ENCODE measurements around the gene SCYL2.

Gene SCYL2

GRCh38 chr12:100372853-100373640 is 106.1 kb downstream of the SCYL2 start:
- no peak overlapping the region for H4K8ac ChIP-seq (ENCODE audit: low read depth, low read length)
- H3K18ac ChIP-seq (ENCODE audit: low read length), result no peak overlapping the region
- no peak overlapping the region for H2BK5ac ChIP-seq (ENCODE audit: low read length)
- no peak overlapping the region for H2AK5ac ChIP-seq (ENCODE audit: low read length)
- H3K9ac ChIP-seq (ENCODE audit: low read length), result no peak overlapping the region
- H2BK120ac ChIP-seq (ENCODE audit: low read depth, low read length), result no peak overlapping the region
- no peaks in the 10 kb centered on the region for H3K79me1 ChIP-seq (ENCODE audit: low read length)
- no peaks in the 10 kb centered on the region for H3K27me3 ChIP-seq (ENCODE audit: insufficient read depth, low read length, poor library complexity)
- H3K27ac ChIP-seq (ENCODE audit: low read depth, low read length), result no peak overlapping the region
- H3K79me2 ChIP-seq (ENCODE audit: control insufficient read depth, insufficient read depth, low read length), result no peaks in the 10 kb centered on the region
- peak; percentile 67 for DNase-seq
- H4K5ac ChIP-seq (ENCODE audit: low read length), result no peak overlapping the region
- H3K56ac ChIP-seq (ENCODE audit: low read length), result no peak overlapping the region
- H2BK15ac ChIP-seq (replicated peaks; ENCODE audit: low read depth), result no peak overlapping the region
- H3K4me2 ChIP-seq (ENCODE audit: low read length), result no peak overlapping the region
- WGBS (ENCODE audit: extremely low coverage, insufficient coverage, low lambda C conversion rate), result no CpG with 5 or more reads among the region's 11 CpGs
- no peak overlapping the region for H3K4me3 ChIP-seq (ENCODE audit: low read length)
- no peak overlapping the region for H3K23ac ChIP-seq (ENCODE audit: low read length)
- no peaks in the 10 kb centered on the region for H3K36me3 ChIP-seq (ENCODE audit: control insufficient read depth, insufficient read depth, low read length)
- no peak overlapping the region for H3K4ac ChIP-seq (ENCODE audit: low read depth, low read length)
- H3K4me1 ChIP-seq (ENCODE audit: control insufficient read depth, low read depth, low read length), result no peaks in the 10 kb centered on the region

- no peak overlapping the region for H2BK5ac ChIP-seq (ENCODE audit: low read length)
- no peaks in the 10 kb centered on the region for H3K27me3 ChIP-seq (ENCODE audit: insufficient read depth, low read length, poor library complexity)
- H4K5ac ChIP-seq (ENCODE audit: low read length), result no peak overlapping the region
- DNase-seq, result no peak
- no peak overlapping the region for H3K4ac ChIP-seq (ENCODE audit: low read depth, low read length)
- no peak overlapping the region for H4K8ac ChIP-seq (ENCODE audit: low read depth, low read length)
- H3K4me1 ChIP-seq (ENCODE audit: control insufficient read depth, low read depth, low read length), result no peaks in the 10 kb centered on the region
- H3K56ac ChIP-seq (ENCODE audit: low read length), result no peak overlapping the region
- WGBS (ENCODE audit: extremely low coverage, insufficient coverage, low lambda C conversion rate), result no CpG with 5 or more reads among the region's 12 CpGs
- H2BK120ac ChIP-seq (ENCODE audit: low read depth, low read length), result no peak overlapping the region
- no peaks in the 10 kb centered on the region for H3K79me1 ChIP-seq (ENCODE audit: low read length)
- H3K4me2 ChIP-seq (ENCODE audit: low read length), result no peak overlapping the region
- no peak overlapping the region for H3K4me3 ChIP-seq (ENCODE audit: low read length)
- no peak overlapping the region for H3K23ac ChIP-seq (ENCODE audit: low read length)
- no peak overlapping the region for H3K9ac ChIP-seq (ENCODE audit: low read length)
- no peak overlapping the region for H3K18ac ChIP-seq (ENCODE audit: low read length)
- H3K27ac ChIP-seq (ENCODE audit: low read depth, low read length), result no peak overlapping the region
- H3K79me2 ChIP-seq (ENCODE audit: control insufficient read depth, insufficient read depth, low read length), result no peaks in the 10 kb centered on the region
- no peak overlapping the region for H2AK5ac ChIP-seq (ENCODE audit: low read length)
- H3K36me3 ChIP-seq (ENCODE audit: control insufficient read depth, insufficient read depth, low read length), result no peaks in the 10 kb centered on the region
- no peak overlapping the region for H2BK15ac ChIP-seq (replicated peaks; ENCODE audit: low read depth)
Measured at GRCh38 chr12:100375038-100375735, 108.2 kb downstream of the SCYL2 start.

GRCh38 chr12:100376161-100376560 is 109.2 kb downstream of the SCYL2 start:
- H3K36me3 ChIP-seq (ENCODE audit: control insufficient read depth, insufficient read depth, low read length), result no peaks in the 10 kb centered on the region
- no peaks in the 10 kb centered on the region for H3K4me1 ChIP-seq (ENCODE audit: control insufficient read depth, low read depth, low read length)
- no peak overlapping the region for H2BK15ac ChIP-seq (replicated peaks; ENCODE audit: low read depth)
- H3K79me1 ChIP-seq (ENCODE audit: low read length), result no peaks in the 10 kb centered on the region
- no peak overlapping the region for H3K27ac ChIP-seq (ENCODE audit: low read depth, low read length)
- H4K8ac ChIP-seq (ENCODE audit: low read depth, low read length), result no peak overlapping the region
- H3K23ac ChIP-seq (ENCODE audit: low read length), result no peak overlapping the region
- DNase-seq, result no peak
- H3K9ac ChIP-seq (ENCODE audit: low read length), result no peak overlapping the region
- H3K4ac ChIP-seq (ENCODE audit: low read depth, low read length), result no peak overlapping the region
- H3K79me2 ChIP-seq (ENCODE audit: control insufficient read depth, insufficient read depth, low read length), result no peaks in the 10 kb centered on the region
- no peak overlapping the region for H2BK5ac ChIP-seq (ENCODE audit: low read length)
- H3K18ac ChIP-seq (ENCODE audit: low read length), result no peak overlapping the region
- no peak overlapping the region for H3K4me2 ChIP-seq (ENCODE audit: low read length)
- H3K27me3 ChIP-seq (ENCODE audit: insufficient read depth, low read length, poor library complexity), result no peaks in the 10 kb centered on the region
- no peak overlapping the region for H3K4me3 ChIP-seq (ENCODE audit: low read length)
- no peak overlapping the region for H2BK120ac ChIP-seq (ENCODE audit: low read depth, low read length)
- H3K56ac ChIP-seq (ENCODE audit: low read length), result no peak overlapping the region
- no CpG with 5 or more reads among the region's 1 CpG for WGBS (ENCODE audit: extremely low coverage, insufficient coverage, low lambda C conversion rate)
- no peak overlapping the region for H4K5ac ChIP-seq (ENCODE audit: low read length)
- no peak overlapping the region for H2AK5ac ChIP-seq (ENCODE audit: low read length)

GRCh38 chr12:100381379-100381778 is 114.4 kb downstream of the SCYL2 start:
- no peak for DNase-seq
- WGBS (ENCODE audit: extremely low coverage, insufficient coverage, low lambda C conversion rate), result no CpG with 5 or more reads among the region's 2 CpGs
- no peak overlapping the region for H3K56ac ChIP-seq (ENCODE audit: low read length)

GRCh38 chr12:100382338-100382737 is 115.4 kb downstream of the SCYL2 start:
- Histone ChIP-seq H3K18ac (ENCODE audit: low read length) (no peak overlapping the region), H3K56ac (ENCODE audit: low read length) (no peak overlapping the region), H3K23ac (ENCODE audit: low read length) (no peak overlapping the region), H2AK5ac (ENCODE audit: low read length) (no peak overlapping the region), H3K27ac (ENCODE audit: low read depth, low read length) (no peak overlapping the region), H3K4me1 (ENCODE audit: control insufficient read depth, low read depth, low read length) (no peaks in the 10 kb centered on the region), H3K4me3 (ENCODE audit: low read length) (no peak overlapping the region), H3K9ac (ENCODE audit: low read length) (no peak overlapping the region), H4K8ac (ENCODE audit: low read depth, low read length) (no peak overlapping the region), H3K79me1 (ENCODE audit: low read length) (no peaks in the 10 kb centered on the region), H2BK5ac (ENCODE audit: low read length) (no peak overlapping the region), H3K4ac (ENCODE audit: low read depth, low read length) (no peak overlapping the region), H3K27me3 (ENCODE audit: insufficient read depth, low read length, poor library complexity) (no peaks in the 10 kb centered on the region), H2BK120ac (ENCODE audit: low read depth, low read length) (no peak overlapping the region), H3K4me2 (ENCODE audit: low read length) (no peak overlapping the region), H3K79me2 (ENCODE audit: control insufficient read depth, insufficient read depth, low read length) (no peaks in the 10 kb centered on the region), H2BK15ac (replicated peaks; ENCODE audit: low read depth) (no peak overlapping the region), H3K36me3 (ENCODE audit: control insufficient read depth, insufficient read depth, low read length) (no peaks in the 10 kb centered on the region), H4K5ac (ENCODE audit: low read length) (no peak overlapping the region)
- DNase-seq, result no peak
- no CpG with 5 or more reads among the region's 6 CpGs for WGBS (ENCODE audit: extremely low coverage, insufficient coverage, low lambda C conversion rate)

More at GRCh38 chr12:100381379-100381778, 114.4 kb downstream of the SCYL2 start:
- Histone ChIP-seq H3K4me1 (ENCODE audit: control insufficient read depth, low read depth, low read length) (no peaks in the 10 kb centered on the region), H2BK15ac (replicated peaks; ENCODE audit: low read depth) (no peak overlapping the region), H2BK120ac (ENCODE audit: low read depth, low read length) (no peak overlapping the region), H3K9ac (ENCODE audit: low read length) (no peak overlapping the region), H3K4ac (ENCODE audit: low read depth, low read length) (no peak overlapping the region), H2BK5ac (ENCODE audit: low read length) (no peak overlapping the region), H3K23ac (ENCODE audit: low read length) (no peak overlapping the region), H4K8ac (ENCODE audit: low read depth, low read length) (no peak overlapping the region), H3K18ac (ENCODE audit: low read length) (no peak overlapping the region), H3K36me3 (ENCODE audit: control insufficient read depth, insufficient read depth, low read length) (no peaks in the 10 kb centered on the region), H3K27ac (ENCODE audit: low read depth, low read length) (no peak overlapping the region), H3K79me1 (ENCODE audit: low read length) (no peaks in the 10 kb centered on the region), H3K79me2 (ENCODE audit: control insufficient read depth, insufficient read depth, low read length) (no peaks in the 10 kb centered on the region), H3K27me3 (ENCODE audit: insufficient read depth, low read length, poor library complexity) (no peaks in the 10 kb centered on the region), H3K4me2 (ENCODE audit: low read length) (no peak overlapping the region), H3K4me3 (ENCODE audit: low read length) (no peak overlapping the region), H4K5ac (ENCODE audit: low read length) (no peak overlapping the region), H2AK5ac (ENCODE audit: low read length) (no peak overlapping the region)

All from mesendoderm (in vitro differentiated cells).